ENCODE measurements around the gene PEX16. TPM values are rescaled to one million over a fixed set of nuclear protein-coding genes. Genes with fewer than 3 reads are reported as not detected.
A peak's percentile ranks its signal among the peaks of the same experiment; 100 is the strongest.

PEX16 gene
- total and polyA plus RNA-seq, 9 of the 15 experiments (the other 6 are each of a cell fraction or from before 2014, with no cell fraction given): 1.5 to 43.9 (median 14.6) TPM

GRCh38 chr11:45939836-45940235 is 22.2 kb upstream of the PEX16 start:
- Histone ChIP-seq H3K4me1 (replicated peaks in 1 of 2; ENCODE audit: control insufficient read depth in 2 of 2, insufficient read depth in 2 of 2, low read length in 2 of 2) (no peaks in the 10 kb centered on the region; a peak in 1 of 5 replicates), H3K27ac (ENCODE audit: extremely low read depth, low read depth, low read length) (no peak overlapping the region), H3K9ac (ENCODE audit: insufficient read depth in 1 of 2, low read depth in 2 of 2, low read length in 2 of 2) (no peak overlapping the region), H2AFZ (ENCODE audit: low read depth, low read length) (no peak overlapping the region), H3K4me2 (ENCODE audit: insufficient read depth, low read length) (no peak overlapping the region), H3K9me1 (ENCODE audit: control insufficient read depth, insufficient read depth, low read length) (no peaks in the 10 kb centered on the region), H4K20me1 (replicated peaks; ENCODE audit: control insufficient read depth, insufficient read depth, low read length) (no peaks in the 10 kb centered on the region), H3K9me3 (replicated peaks; ENCODE audit: control insufficient read depth, insufficient read depth, low read depth, low read length) (no peaks in the 10 kb centered on the region), H3K27me3 (ENCODE audit: control insufficient read depth in 2 of 2, insufficient read depth in 2 of 2, low read length in 2 of 2) (no peaks in the 10 kb centered on the region), H3K36me3 (ENCODE audit: control insufficient read depth, insufficient read depth, low read length) (peaks cover 29% of the 10 kb centered on the region; the same call in 2 of the 3 replicates), H3K79me2 (ENCODE audit: control insufficient read depth, insufficient read depth, low read length) (no peaks in the 10 kb centered on the region), H3K4me3 (no peak overlapping the region)
- in situ Hi-C loops (cut with MboI): no loop called here
- WGBS (ENCODE audit: insufficient coverage, low coverage, missing lambda C conversion rate): 71% methylated on average over 2 of the region's 2 CpGs
- peak; percentile 38; the same call in 2 of the 3 replicates for ATAC-seq
- BruUV-seq (replicated peaks): no TSS peak
- ChIA-PET POLR2A (interaction anchor here (1.5 kb wide), 2 partner anchors 10 to 56 kb away, joined by 3 read pairs; no protein-coding TSS in a partner anchor), CTCF (ENCODE audit: low intra/inter-chr PET ratio) (no interaction called here)
- no peak for DNase-seq (ENCODE audit: extremely low read depth in 1 of 4, low spot score in 3 of 4)
- TF ChIP-seq GTF2A2 (tag; IDR thresholded peaks at IDR 0.05): no peak
- TF ChIP-seq HDAC2 (IDR thresholded peaks at IDR 0.05): no peak
- FAIRE-seq: no peak
- intact Hi-C loops (cut with micrococcal nuclease): loop anchor here (10.0 kb wide), 1 partner anchor 65 kb away; no protein-coding TSS in a partner anchor

- no peak for DNase-seq (ENCODE audit: extremely low read depth in 1 of 4, low spot score in 3 of 4)
- intact Hi-C loops (cut with micrococcal nuclease): no loop called here
- Histone ChIP-seq H4K20me1 (replicated peaks; ENCODE audit: control insufficient read depth, insufficient read depth, low read length) (no peaks in the 10 kb centered on the region), H2AFZ (ENCODE audit: low read depth, low read length) (no peak overlapping the region), H3K9ac (ENCODE audit: insufficient read depth in 1 of 2, low read depth in 2 of 2, low read length in 2 of 2) (no peak overlapping the region), H3K4me3 (no peak overlapping the region), H3K36me3 (ENCODE audit: control insufficient read depth, insufficient read depth, low read length) (peaks cover 45% of the 10 kb centered on the region; the same call in 2 of the 3 replicates), H3K79me2 (ENCODE audit: control insufficient read depth, insufficient read depth, low read length) (no peaks in the 10 kb centered on the region), H3K27me3 (ENCODE audit: control insufficient read depth in 2 of 2, insufficient read depth in 2 of 2, low read length in 2 of 2) (no peaks in the 10 kb centered on the region), H3K27ac (ENCODE audit: extremely low read depth, low read depth, low read length) (no peak overlapping the region), H3K9me1 (ENCODE audit: control insufficient read depth, insufficient read depth, low read length) (no peaks in the 10 kb centered on the region), H3K9me3 (replicated peaks; ENCODE audit: control insufficient read depth, insufficient read depth, low read depth, low read length) (no peaks in the 10 kb centered on the region), H3K4me1 (replicated peaks in 1 of 2; ENCODE audit: control insufficient read depth in 2 of 2, insufficient read depth in 2 of 2, low read length in 2 of 2) (peaks cover 0 to 5% of the 10 kb centered on the region in 2 experiments; a peak in 1 of 5 replicates), H3K4me2 (ENCODE audit: insufficient read depth, low read length) (no peak overlapping the region)
- BruUV-seq (replicated peaks): no TSS peak
- 90% methylated on average over 10 of the region's 10 CpGs for WGBS (ENCODE audit: insufficient coverage, low coverage, missing lambda C conversion rate)
- no peak for ATAC-seq
- in situ Hi-C loops (cut with MboI): no loop called here
- no peak for FAIRE-seq
- ChIA-PET CTCF (ENCODE audit: low intra/inter-chr PET ratio) (no interaction called here), POLR2A (no interaction called here)
- TF ChIP-seq DLX4 (CRISPR knock-in tag; IDR thresholded peaks at IDR 0.05) (no peak), NFYB (IDR thresholded peaks at IDR 0.05; ENCODE audit: extremely low read depth, insufficient read length) (no peak), THAP7 (CRISPR knock-in tag; IDR thresholded peaks at IDR 0.05) (no peak), ZFX (CRISPR knock-in tag; IDR thresholded peaks at IDR 0.05) (no peak), ZNF280A (IDR thresholded peaks at IDR 0.05; ENCODE audit: low read depth, partially characterized antibody) (no peak)
Measured at GRCh38 chr11:45937916-45938315, 20.2 kb upstream of the PEX16 start.

Measured in K562 (cell line).